ENCODE measurements around the gene MAGEA11.
"Not testable (repeated sequence)": the region's sequence is repeated elsewhere in the genome, so short reads cannot be mapped to it uniquely, and the experiment has no call there.

DNA sequence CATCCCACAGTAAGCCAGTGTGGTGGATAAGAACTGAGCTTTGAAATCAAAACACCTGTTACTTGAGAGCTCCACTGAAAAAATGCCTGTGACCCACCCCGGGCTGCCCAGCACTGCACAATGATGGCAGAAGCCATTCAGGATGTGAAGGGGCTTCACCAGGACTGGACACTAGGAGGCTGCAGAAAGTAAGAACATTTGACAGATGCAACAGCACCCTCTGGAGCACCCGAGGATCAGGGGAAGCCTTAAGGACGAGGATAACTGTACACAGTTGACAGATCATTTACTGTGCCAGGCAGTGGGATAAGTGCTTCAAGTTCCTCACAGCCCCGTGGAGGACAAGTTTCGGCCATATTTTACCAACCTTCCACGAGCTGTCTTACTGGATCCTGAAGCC is 30.4 kb downstream of the MAGEA11 start:
- not testable (repeated sequence) for TF ChIP-seq CTCF (tag by site-specific recombination; IDR thresholded peaks at IDR 0.05); ZNF2 (tag by site-specific recombination; IDR thresholded peaks at IDR 0.05); YY1 (tag by site-specific recombination; IDR thresholded peaks at IDR 0.05); ZNF350 (tag by site-specific recombination; IDR thresholded peaks at IDR 0.05); ZNF704 (tag by site-specific recombination; IDR thresholded peaks at IDR 0.05); ZEB2 (tag by site-specific recombination; IDR thresholded peaks at IDR 0.05); ZSCAN30 (tag by site-specific recombination; IDR thresholded peaks at IDR 0.05); MZF1 (tag by site-specific recombination; IDR thresholded peaks at IDR 0.05; ENCODE audit: borderline replicate concordance)
- TF ChIP-seq, protein P1, sequence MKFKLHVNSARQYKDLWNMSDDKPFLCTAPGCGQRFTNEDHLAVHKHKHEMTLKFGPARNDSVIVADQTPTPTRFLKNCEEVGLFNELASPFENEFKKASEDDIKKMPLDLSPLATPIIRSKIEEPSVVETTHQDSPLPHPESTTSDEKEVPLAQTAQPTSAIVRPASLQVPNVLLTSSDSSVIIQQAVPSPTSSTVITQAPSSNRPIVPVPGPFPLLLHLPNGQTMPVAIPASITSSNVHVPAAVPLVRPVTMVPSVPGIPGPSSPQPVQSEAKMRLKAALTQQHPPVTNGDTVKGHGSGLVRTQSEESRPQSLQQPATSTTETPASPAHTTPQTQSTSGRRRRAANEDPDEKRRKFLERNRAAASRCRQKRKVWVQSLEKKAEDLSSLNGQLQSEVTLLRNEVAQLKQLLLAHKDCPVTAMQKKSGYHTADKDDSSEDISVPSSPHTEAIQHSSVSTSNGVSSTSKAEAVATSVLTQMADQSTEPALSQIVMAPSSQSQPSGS (tag by site-specific recombination; IDR thresholded peaks at IDR 0.05; ENCODE audit: low read depth), result not testable (repeated sequence)
